Neural progenitor cell (in vitro differentiated cells): ENCODE data around the gene TRIO. TPM values are rescaled to one million over a fixed set of nuclear protein-coding genes. Genes with fewer than 3 reads are reported as not detected.
A peak's percentile ranks its signal among the peaks of the same experiment; 100 is the strongest.

Source experiments
- DNase-seq: peaks from one replicate; pipeline ENCODE4 v3.0.0-alpha.2; 2016; ENCODE audit warnings: low spot score
- H2AFZ ChIP-seq: fragments of 200-600 bp; sonication (generic); replicated peaks from 2 replicates; pipeline ENCODE4 v1.6.1; 2016; ENCODE audit warnings: antibody characterized with exemption
- H3F3A ChIP-seq: fragments of 200-600 bp; sonication (generic); 2 replicates; pipeline ENCODE4 v1.6.1; 2016; ENCODE audit warnings: antibody characterized with exemption, low read depth
- H3K27ac ChIP-seq: fragments of 200-600 bp; sonication (generic); 2 replicates; pipeline ENCODE4 v1.5.1; 2016; ENCODE audit warnings: mild to moderate bottlenecking
- H3K27me3 ChIP-seq: fragments of 200-600 bp; sonication (generic); 2 replicates; pipeline ENCODE4 v1.6.1; 2016; ENCODE audit warnings: mild to moderate bottlenecking, moderate library complexity
- H3K36me3 ChIP-seq: fragments of 200-600 bp; sonication (generic); 2 replicates; pipeline ENCODE4 v1.5.1; 2016
- H3K4me1 ChIP-seq: fragments of 200-600 bp; sonication (generic); 2 replicates; pipeline ENCODE4 v1.6.1; 2016; ENCODE audit warnings: mixed run types
- H3K4me2 ChIP-seq: fragments of 200-600 bp; sonication (generic); 2 replicates; pipeline ENCODE4 v1.6.1; 2016
- H3K4me3 ChIP-seq: fragments of 200-600 bp; sonication (generic); 2 replicates; pipeline ENCODE4 v1.5.1; 2016
- H3K79me2 ChIP-seq: fragments of 200-600 bp; sonication (generic); 2 replicates; pipeline ENCODE4 v1.6.1; 2016; ENCODE audit warnings: low read depth
- H3K9ac ChIP-seq: fragments of 200-600 bp; sonication (generic); 2 replicates; pipeline ENCODE4 v1.6.1; 2016
- H3K9me3 ChIP-seq: fragments of 200-600 bp; sonication (generic); 2 replicates; pipeline ENCODE4 v1.5.1; 2016; ENCODE audit warnings: low read depth
- H4K20me1 ChIP-seq: fragments of 200-600 bp; sonication (generic); 2 replicates; pipeline ENCODE4 v1.6.1; 2016; ENCODE audit warnings: low read depth
- H3K27ac Mint-ChIP-seq: 3 replicates; pipeline ENCODE4 v1.8.0; 2021; ENCODE audit warnings: mixed read lengths
- H3K27me3 Mint-ChIP-seq: 2 replicates; pipeline ENCODE4 v1.8.0; 2022; ENCODE audit warnings: low read depth, mild to moderate bottlenecking, inconsistent platforms, moderate library complexity, mixed read lengths; ENCODE audit not compliant: insufficient read depth
- H3K36me3 Mint-ChIP-seq: 3 replicates; pipeline ENCODE4 v1.8.0; 2021; ENCODE audit warnings: mixed read lengths
- H3K4me1 Mint-ChIP-seq: 3 replicates; pipeline ENCODE4 v1.8.0; 2021; ENCODE audit warnings: mixed read lengths
- H3K4me3 Mint-ChIP-seq: 3 replicates; pipeline ENCODE4 v1.8.0; 2021; ENCODE audit warnings: mild to moderate bottlenecking, moderate library complexity, mixed read lengths
- H3K9me3 Mint-ChIP-seq: 3 replicates; pipeline ENCODE4 v1.8.0; 2020; ENCODE audit warnings: mixed read lengths
- CTCF ChIP-seq: fragments of 200-600 bp; sonication (generic); IDR thresholded peaks from 2 replicates; pipeline ENCODE4 v1.5.1; 2017; ENCODE audit warnings: antibody characterized with exemption, mild to moderate bottlenecking
- EZH2 ChIP-seq: fragments of 200-600 bp; sonication (generic); IDR thresholded peaks from 2 replicates; pipeline ENCODE4 v1.6.1; 2017; ENCODE audit warnings: antibody characterized with exemption, mild to moderate bottlenecking, moderate library complexity
- EZH2phosphoT487 ChIP-seq: fragments of 200-600 bp; sonication (generic); IDR thresholded peaks from 2 replicates; pipeline ENCODE4 v1.6.1; 2017; ENCODE audit warnings: antibody characterized with exemption
- total RNA-seq: library from RNA; depleted of rRNA; stranded (reverse); fragments of >200 nt; gene quantifications from 2 replicates; pipeline ENCODE4 v1.2.3, GENCODE V29; 2015; ENCODE audit warnings: low replicate concordance

TRIO gene
- total RNA-seq, 1 donor from 2014 or later: 84.7 TPM

GRCh38 chr5:14264605-14265316, 121.6 kb downstream of the TRIO start:
- Mint-ChIP-seq H3K36me3 (no peaks in the 10 kb centered on the region), H3K27me3 (no peaks in the 10 kb centered on the region), H3K4me3 (peak overlapping the region; percentile 84), H3K4me1 (peaks cover 69% of the 10 kb centered on the region), H3K27ac (peak overlapping the region; percentile 96), H3K9me3 (no peaks in the 10 kb centered on the region)
- H4K20me1 ChIP-seq: peaks cover 48% of the 10 kb centered on the region
- TF ChIP-seq EZH2 (no peak), EZH2phosphoT487 (no peak), CTCF (no peak)
- DNase-seq: peak; percentile 96
- H3K27me3 ChIP-seq: no peaks in the 10 kb centered on the region
- H3K79me2 ChIP-seq: peaks cover 99% of the 10 kb centered on the region
- H2AFZ ChIP-seq: no peak overlapping the region
- peak overlapping the region; percentile 3 for H3K27ac ChIP-seq
- H3F3A ChIP-seq: peaks cover 10% of the 10 kb centered on the region
- peaks cover 60% of the 10 kb centered on the region for H3K4me1 ChIP-seq
- H3K4me2 ChIP-seq: peak overlapping the region; percentile 76
- no peaks in the 10 kb centered on the region for H3K36me3 ChIP-seq
- no peaks in the 10 kb centered on the region for H3K9me3 ChIP-seq
- H3K9ac ChIP-seq: peak overlapping the region; percentile 43
- peak overlapping the region; percentile 43 for H3K4me3 ChIP-seq

GRCh38 chr5:14265570-14265969, 122.4 kb downstream of the TRIO start:
- no peak for TF ChIP-seq CTCF
- no peak for TF ChIP-seq EZH2
- TF ChIP-seq EZH2phosphoT487: no peak
- no peak for DNase-seq
- Histone ChIP-seq H2AFZ (no peak overlapping the region), H3K4me3 (no peak overlapping the region), H3K4me1 (peaks cover 55% of the 10 kb centered on the region), H3K27ac (no peak overlapping the region), H3K9ac (no peak overlapping the region), H3K79me2 (peaks cover 98% of the 10 kb centered on the region), H3F3A (peaks cover 10% of the 10 kb centered on the region), H3K36me3 (no peaks in the 10 kb centered on the region), H3K4me2 (no peak overlapping the region), H4K20me1 (peaks cover 47% of the 10 kb centered on the region), H3K9me3 (no peaks in the 10 kb centered on the region), H3K27me3 (no peaks in the 10 kb centered on the region)
- Mint-ChIP-seq H3K4me3 (peak overlapping the region; percentile 30), H3K36me3 (no peaks in the 10 kb centered on the region), H3K9me3 (no peaks in the 10 kb centered on the region), H3K27me3 (no peaks in the 10 kb centered on the region), H3K27ac (no peak overlapping the region), H3K4me1 (peaks cover 73% of the 10 kb centered on the region)

- Histone ChIP-seq H3K4me1 (peaks cover 49% of the 10 kb centered on the region), H3K4me3 (no peak overlapping the region), H3K27ac (no peak overlapping the region), H3F3A (peaks cover 4% of the 10 kb centered on the region), H3K27me3 (no peaks in the 10 kb centered on the region), H3K4me2 (no peak overlapping the region), H3K9me3 (no peaks in the 10 kb centered on the region), H2AFZ (no peak overlapping the region), H3K36me3 (no peaks in the 10 kb centered on the region), H4K20me1 (peaks cover 47% of the 10 kb centered on the region), H3K9ac (no peak overlapping the region), H3K79me2 (peaks cover 98% of the 10 kb centered on the region)
- DNase-seq: no peak
- Mint-ChIP-seq H3K27me3 (no peaks in the 10 kb centered on the region), H3K9me3 (no peaks in the 10 kb centered on the region), H3K4me1 (peaks cover 68% of the 10 kb centered on the region), H3K27ac (no peak overlapping the region), H3K4me3 (peak overlapping the region; percentile 30), H3K36me3 (no peaks in the 10 kb centered on the region)
- no peak for TF ChIP-seq CTCF
- no peak for TF ChIP-seq EZH2
- no peak for TF ChIP-seq EZH2phosphoT487
Observed at GRCh38 chr5:14266171-14266570, 123.0 kb downstream of the TRIO start.
